GM19324 (cell line): ENCODE measurements around the gene EXOC4.
"Not testable (repeated sequence)": the region's sequence is repeated elsewhere in the genome, so short reads cannot be mapped to it uniquely, and the experiment has no call there.

Experiments
- ATAC-seq: cut with Tn5 transposase; IDR thresholded peaks from one replicate; pipeline ENCODE4 v1.9.1; 2021; ENCODE audit warnings: mild to moderate bottlenecking, moderate library complexity; ENCODE audit not compliant: unreplicated experiment, low FRiP score

Gene EXOC4

DNA sequence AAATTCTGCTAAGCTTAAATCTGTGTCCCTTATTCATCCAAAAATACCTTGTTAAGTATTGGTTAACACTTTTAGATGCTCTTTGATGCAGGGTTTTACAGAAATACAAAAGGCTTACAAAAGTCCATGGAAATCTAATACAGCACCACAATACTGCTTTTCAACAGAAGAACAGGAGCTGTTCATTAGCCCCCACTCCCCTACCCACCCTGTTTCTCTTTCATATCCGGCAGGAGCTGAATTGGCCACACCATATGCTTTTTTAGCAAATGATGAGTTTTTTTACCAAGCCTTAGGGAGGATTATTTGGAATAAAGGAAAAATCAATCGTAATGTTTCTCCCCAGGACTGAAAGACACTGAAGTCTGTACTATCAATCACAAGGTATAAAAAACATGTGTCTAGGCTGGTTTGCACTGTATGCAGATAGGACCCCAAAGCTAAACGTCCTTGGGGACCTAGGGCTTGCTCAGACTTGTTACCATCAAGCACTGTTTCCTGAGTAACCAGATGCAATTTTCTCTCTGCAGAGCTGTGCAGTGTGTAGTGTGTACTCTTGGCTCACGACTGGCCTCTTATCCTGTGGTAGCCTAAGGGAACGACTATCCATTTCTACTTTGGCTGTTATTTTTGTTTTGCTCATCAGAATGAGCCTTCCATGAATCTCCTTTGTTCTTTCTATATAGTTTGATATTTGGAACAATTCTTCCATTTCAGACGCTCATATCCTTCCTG lies 731.0 kb downstream of the EXOC4 start:
- no peak for ATAC-seq

DNA sequence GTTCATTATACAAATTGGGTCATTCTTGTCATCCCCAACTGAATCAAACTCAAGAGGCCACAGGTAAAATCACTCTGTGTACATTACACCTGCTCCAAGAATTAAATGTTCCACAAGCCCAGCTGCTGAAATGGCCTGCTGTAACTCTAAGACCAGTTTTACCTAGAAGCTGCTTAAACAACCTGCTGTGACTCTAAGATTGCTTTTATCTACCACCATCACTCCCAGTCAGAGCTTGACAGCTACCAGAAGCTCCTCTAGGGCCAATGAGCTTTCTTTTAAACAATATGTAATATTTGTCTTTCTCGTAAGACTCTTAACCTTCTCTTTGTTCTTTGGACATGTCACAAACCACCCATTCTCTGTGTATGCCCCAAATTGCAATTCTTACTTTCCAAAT lies 732.4 kb downstream of the EXOC4 start:
- no peak for ATAC-seq

DNA sequence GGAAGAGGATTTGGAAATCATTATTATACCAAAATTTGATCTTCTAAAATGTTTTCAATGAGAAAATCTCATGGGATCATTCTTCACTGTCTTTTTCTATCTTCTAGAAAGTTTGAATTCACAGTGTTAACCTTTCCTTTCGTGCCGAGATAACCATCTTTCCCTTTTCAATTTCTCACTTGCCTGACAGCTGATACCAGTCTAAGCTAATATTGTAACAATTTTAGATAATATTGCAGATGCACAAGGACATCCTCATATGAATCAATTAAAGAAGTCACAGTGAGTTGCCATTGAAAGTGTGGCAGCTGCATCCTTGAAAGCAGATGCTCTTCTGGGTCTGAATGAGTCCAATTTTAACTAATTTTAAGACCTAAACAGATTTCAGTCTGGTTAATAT lies 734.7 kb downstream of the EXOC4 start:
- no peak for ATAC-seq

DNA sequence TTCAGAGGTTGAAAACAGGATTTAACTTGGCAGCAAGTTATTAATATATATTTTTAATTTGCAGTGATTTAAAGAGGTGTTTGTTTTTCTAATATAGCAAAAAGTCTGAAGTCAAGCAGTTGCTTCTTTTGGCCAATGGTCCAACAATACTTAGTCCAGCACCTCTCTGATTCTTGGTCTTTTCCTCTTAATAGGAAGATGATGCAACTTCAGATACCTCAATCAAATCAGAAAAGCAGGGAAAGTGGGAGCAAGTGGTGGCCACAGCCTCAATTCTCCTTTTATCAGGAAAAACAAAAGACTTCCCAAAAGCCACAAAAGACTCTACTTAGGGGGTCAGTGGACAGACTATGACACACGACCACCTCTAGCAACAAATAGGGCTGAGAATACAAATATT lies 740.7 kb downstream of the EXOC4 start:
- no peak for ATAC-seq

DNA sequence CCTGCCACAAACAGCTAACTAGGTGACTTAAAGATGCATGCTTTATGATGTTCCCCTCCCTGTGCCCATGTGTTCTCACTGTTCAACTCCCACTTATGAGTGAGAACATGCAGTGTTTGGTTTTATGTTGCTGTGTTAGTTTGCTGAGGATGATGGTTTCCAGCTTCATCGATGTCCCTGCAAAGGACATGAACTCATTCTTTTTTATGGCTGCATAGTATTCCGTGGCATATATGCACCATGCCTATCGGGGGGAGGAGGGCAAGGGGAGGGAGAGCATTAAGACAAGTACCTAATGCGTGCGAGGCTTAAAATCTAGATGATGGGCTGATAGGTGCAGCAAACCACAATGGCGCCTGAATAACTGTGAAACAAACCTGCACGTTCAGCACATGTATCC lies 741.2 kb downstream of the EXOC4 start:
- not testable (repeated sequence) for ATAC-seq

DNA sequence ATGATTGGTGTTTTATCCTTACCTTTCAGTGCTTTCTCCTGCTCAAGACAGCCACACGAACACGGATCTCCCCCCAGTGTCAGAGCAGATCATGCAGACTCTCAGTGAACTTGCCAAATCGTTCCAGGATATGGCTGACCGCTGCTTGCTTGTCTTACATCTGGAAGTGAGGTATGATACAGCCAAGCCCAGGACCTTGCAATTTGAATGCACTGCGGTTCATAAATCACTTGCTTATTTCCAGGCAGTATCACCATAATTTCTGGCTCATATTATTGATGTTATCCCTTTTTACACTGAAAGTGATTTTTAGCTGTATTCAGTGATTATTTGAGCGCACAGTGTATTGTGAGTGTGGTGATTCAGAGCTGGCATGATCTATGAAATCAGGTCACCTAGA lies 744.6 kb downstream of the EXOC4 start:
- no peak for ATAC-seq

DNA sequence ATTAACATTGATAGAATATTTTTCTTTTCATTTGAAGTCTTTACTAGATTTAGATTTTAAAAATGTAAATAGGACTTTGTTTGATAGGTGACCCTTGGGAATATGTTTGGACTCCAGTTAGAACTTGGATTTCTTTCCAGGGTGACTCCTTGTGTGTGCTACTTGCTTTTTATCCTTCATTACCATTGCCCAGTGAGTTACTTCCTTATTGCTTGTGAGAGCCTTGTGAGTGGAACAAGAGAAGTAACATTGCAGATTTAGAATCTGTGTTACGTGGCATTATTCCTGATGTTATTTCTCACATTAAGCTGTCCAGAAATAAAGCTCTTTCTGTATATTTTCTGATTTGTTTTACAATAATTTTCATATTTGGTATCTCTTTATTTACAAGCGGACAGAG lies 746.3 kb downstream of the EXOC4 start:
- ATAC-seq: no peak

DNA sequence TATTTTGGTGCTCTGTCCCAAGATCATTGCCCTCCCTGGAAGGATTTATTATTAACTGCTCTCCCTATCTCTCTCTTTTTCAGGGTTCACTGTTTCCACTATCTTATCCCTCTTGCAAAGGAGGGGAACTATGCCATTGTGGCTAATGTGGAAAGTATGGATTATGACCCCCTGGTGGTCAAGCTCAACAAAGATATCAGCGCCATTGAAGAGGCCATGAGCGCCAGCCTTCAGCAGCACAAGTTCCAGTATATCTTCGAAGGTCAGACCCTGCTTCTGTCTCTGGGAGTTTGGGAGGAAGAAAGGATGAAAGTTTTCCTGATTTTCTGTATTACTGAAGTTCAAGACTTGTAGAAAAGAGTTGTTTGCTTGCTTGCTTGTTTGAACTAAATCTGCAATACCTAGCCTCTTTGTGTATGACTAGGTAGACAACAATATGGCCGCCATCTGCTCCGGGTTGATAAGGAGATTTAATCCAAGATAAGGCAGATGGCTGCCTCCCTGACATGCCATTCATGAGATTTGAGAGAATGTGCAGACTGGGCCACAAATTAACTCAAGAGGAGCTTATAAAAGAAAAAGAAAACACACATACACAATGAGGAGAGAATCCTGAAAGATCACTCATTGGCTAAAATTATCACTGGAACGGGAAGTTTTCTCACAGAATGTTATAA lies 752.1 kb downstream of the EXOC4 start:
- no peak for ATAC-seq

DNA sequence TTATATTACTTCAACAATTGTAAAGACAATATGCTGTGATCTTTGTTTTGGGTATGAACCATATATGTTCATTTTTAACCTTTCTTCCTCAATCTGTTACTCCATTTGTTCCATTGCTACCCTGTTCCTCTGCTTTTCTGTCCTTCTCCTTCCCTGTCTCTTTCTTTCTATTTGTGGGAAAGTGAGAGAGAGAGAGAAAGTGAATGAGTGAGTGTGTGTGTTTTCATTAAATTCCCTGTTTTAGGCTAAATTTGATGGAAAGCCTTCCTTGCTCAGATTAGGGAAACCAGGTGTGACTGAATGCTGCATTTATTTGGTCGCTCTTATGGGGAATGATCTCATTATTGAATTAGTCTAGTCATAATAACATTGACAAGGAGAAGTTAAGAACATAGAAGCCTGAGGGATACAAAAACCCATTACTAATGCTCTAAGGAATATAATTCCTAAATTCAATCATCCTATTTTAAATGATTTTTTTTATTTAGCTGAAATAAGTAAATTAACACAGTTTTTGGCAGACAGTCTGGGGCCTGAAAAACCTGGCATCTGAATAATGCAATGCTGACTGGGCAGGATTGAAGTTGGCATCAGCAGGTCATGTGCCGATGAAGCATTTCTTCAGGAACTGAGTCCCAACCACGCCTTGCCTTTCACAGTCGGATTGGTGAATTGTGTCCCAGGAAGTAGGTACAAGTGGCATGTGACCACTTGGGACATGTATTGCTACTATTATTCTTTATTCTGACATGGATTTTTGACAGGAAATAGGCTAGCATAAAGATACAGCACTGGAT lies 756.6 kb downstream of the EXOC4 start:
- no peak for ATAC-seq

DNA sequence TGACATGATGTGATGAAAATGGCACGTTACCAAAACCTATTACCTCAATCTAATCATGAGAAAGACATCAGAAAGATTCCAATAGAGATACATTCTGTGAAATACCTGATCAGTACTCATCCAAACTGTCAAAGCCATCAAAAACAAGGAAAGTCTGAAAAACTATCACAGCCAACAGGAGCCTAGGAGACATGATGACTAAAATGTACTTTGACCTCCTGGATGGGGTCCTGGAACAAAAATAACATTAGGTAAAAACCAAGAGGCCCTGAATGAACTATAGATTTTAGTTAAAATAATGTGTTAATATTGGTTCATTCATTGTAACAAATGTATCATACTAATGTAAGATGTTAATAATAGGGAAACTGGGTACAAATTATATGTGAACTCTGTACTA lies 760.4 kb downstream of the EXOC4 start:
- no peak for ATAC-seq

DNA sequence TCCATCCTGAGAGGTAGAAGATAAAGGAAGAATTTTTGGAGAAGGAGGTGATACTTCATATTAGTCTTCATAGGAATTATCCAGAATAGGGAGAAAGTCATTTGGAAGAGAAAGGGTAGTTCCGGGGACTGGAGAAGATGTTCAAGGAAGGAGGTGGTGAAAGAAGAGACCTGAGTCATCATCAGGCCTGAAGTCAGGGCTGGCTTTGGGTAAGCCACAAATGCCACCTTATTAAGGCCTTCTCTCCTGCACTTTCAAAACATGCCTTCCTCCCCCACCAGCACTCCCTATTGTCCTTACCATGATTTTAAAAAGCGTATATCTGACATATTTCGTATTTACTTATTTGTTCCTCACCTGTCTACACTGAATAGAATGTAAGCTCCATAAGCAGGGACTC lies 762.1 kb downstream of the EXOC4 start:
- no peak for ATAC-seq

DNA sequence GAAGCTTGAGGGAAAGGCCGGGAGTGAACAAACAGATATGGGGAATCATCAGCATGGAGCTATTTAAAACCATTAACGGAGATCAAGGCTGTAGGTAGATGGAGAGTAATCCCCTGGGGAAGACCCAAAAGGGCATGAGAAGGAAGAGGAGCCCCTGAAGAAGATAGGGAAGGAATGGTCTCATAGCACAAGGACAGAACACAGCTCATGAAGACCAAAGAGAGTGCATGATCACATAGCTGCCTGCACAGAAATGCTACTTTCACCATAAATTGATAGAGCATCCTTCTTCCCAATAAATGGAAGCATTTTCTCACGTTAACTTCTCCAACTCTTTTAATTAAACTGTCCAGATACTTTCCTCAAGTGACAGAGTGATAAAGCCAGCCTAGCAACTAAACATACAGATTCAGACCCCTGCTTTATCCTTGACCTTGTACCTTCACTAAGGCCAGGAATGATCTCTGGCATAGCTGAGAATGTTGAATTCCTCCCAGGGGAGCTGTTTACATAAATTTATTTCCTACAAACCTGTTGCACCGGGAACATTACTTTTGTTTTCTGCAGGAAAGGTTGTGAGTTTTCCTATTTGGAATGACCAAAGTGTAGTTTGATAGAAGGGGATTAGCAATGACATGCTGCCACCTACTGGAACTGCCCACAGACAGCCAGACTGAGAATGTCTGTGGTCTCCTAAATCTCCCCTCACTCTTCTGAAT lies 763.5 kb downstream of the EXOC4 start:
- ATAC-seq: no peak

DNA sequence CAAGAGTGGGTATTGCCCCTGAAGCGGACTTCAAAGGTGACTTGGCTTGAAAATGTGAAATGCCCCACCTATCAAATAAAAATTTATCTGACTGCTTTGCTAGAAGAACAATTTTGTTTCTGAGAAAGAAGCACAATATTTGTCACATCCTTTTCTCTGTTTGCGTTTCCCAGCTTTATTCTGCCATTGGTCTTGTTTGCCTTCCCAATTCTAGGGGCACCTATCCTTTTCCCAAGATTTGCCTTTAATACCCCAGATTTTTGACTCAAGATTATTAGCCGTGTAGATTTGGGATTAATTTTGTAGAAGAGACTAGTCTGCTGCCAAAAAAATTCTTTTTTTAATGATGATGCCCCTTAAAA lies 764.0 kb downstream of the EXOC4 start:
- ATAC-seq: no peak

DNA sequence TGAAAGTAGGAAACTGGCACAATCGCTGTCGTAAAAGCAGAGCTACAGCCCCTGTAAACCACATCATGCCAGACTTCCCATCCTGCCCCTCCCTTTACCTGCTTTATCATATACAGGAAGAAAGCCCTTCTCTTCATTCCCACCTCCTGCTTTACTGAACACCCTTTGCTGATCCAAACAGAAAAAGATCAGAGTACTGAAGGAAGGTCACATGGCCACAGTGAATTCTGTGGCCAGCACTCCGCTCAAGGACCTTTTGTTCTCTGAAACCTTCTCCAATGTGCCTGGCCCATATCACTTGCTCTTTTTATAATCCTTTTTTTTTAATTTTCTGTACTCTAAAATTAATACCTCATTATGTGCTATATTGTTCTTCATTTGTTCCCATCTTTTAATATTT lies 765.4 kb downstream of the EXOC4 start:
- no peak for ATAC-seq

DNA sequence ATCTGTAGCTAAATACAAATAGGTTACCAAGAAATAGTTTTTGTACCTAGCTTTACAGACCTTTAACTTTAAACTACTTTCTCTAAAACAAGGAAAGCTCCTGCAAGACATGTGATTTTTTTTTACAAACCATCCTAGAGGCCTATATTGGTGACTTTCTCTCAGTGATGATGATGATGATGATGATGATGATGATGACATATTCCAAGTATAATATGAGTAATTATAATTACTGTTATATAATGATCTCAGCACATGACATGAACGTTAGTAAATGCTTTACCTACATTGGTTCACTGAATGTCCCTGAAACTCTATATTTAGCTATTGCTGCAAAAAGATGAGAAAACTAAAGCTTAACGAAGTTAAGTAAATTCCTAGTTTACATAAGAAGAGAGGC lies 766.4 kb downstream of the EXOC4 start:
- ATAC-seq: no peak

DNA sequence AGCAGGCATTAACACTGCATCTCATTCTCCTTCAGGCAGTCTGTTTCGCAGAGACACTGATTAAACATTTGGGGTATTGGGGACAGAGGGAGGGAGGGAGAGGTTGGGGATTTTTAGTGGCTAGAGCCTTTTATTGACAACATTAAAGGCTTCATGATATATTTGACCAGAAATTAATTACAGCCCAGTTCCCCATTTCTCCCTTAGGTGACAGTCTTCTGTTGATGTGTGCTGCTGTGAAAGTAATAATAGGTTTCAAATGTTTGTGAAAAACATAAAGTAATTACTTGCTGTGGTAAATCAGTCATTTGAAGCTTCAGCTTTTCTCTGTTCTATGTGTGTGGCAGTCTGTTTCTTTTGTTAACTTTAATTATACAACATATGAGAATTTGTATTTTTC lies 769.0 kb downstream of the EXOC4 start:
- no peak for ATAC-seq

DNA sequence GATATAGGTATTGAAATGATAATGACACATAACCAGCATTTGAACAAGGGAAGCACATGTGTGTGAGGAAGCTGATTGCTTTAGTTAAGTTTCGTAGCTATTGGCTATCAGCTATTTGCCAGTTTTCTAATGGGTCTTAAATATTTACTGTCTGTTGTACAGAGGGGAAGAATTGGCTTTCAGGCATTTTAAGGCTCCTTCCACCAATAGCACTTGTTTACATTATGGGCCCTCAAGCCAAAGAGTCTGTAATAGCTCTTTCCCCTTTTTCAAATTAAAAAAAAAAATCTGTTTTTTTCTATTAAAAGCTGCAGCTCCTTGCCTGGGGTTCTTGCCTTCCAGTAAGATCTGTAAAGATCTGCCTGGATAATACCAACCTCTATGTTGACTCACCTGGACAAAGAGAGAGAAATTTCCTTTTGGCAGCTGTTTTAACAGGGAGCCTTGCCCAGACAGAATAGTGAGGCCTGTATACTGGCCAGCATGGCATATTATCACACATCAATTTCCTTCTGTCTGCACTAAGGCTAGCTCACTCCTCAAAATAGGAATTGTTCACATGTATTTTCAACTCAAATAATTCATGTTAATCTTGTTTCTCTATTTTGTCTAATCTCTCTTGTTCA lies 769.5 kb downstream of the EXOC4 start:
- no peak for ATAC-seq

DNA sequence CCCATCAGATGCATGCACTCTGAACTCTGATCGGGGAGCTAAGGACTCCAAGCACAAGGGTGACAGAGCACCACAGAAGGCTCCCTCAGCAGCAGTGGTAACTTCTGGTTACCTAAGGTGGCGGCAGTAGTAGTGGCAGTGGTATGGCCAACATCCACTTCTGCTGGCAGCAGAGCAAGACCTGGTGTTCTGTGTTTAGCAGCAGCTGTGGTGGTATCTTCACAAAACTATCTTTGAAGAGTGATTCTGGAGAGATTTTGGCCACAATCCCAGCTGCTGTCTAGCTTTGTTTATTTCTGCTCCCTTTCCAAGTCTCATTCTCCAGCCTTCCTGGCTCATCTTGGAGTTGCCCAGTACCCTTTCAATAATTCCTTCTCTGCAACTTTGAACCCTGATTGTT lies 771.9 kb downstream of the EXOC4 start:
- ATAC-seq: no peak

DNA sequence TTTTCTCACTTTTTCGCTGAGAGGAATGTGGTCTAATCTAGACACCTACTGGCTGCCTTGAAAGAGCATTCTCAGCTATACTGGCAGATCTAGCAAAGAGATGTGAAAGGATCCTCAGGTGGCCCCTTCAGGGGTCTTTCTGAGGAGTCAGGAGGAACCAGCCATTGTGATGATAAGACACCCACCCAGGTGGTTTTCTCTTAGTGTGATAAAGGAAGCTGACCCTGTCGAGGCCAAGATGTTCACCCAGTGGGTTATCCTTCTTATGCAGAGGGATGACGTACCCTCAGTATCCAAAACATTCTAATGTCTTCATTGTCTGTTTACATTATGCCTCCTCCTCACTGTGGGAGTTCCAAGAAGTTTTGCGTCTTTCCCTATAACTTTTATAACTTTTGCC lies 776.0 kb downstream of the EXOC4 start:
- ATAC-seq: no peak

DNA sequence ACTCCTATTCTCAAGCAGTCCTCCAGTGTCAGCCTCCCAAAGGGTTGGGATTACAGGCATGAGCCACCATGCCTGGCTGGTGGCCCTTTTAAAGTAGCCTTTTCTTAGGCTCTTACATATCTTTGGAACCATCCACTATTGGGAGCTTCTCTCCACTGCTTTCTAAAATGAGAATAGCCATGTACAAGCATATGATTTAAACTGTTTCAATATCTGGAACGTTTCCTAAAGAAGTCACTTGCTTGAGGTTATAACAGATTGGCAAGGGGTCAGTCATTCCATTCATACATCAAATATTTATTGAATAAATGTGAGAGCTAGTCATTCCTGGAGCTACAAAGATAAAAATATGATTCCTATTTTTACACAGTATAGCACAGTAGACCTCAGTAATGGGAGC lies 776.9 kb downstream of the EXOC4 start:
- ATAC-seq: no peak

DNA sequence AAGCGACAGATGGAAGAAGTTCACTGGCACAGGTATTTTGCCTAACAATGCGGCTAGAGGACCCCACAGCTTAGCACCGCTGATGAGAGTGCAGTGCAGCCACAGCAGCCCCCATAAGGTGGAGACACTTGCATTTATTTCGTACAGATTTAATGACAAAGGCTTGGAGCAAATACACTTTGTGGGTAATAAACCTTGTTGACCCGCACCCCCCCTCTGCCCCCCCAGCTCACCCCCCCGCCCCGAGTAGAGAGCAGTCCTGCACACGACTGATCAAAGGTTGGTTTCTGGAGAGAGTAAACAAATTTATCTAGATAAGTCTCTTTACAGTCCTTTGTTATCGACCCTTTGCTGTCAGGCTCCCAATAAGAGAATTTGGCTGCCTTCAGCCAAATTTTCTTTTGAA lies 777.6 kb downstream of the EXOC4 start:
- no peak for ATAC-seq
